Keratinocyte (primary cell): ENCODE measurements around the gene LIN28A. TPM values are rescaled to one million over a fixed set of nuclear protein-coding genes. Genes with fewer than 3 reads are reported as not detected.

Experiments used
- DNase-seq: peaks from one replicate; pipeline ENCODE4 v3.0.0-alpha.2; 2011; ENCODE audit warnings: low read depth, missing footprints, low spot score
- FAIRE-seq: peaks from 2 replicates; lab custom pipeline; 2011; peaks lifted over from hg19 to GRCh38; lab: Jason Lieb, UNC
- H2AFZ ChIP-seq: 2 replicates; pipeline ENCODE4 v1.6.0; 2012; ENCODE audit warnings: low read length, control low read depth, inconsistent platforms; ENCODE audit not compliant: control insufficient read depth
- H3K27ac ChIP-seq: 2 replicates; pipeline ENCODE4 v1.5.1; 2011; ENCODE audit warnings: low read length; ENCODE audit not compliant: control insufficient read depth, insufficient read depth
- H3K27me3 ChIP-seq: 3 replicates; pipeline ENCODE4 v1.6.0; 2011; ENCODE audit warnings: low read length; ENCODE audit not compliant: control insufficient read depth, insufficient read depth; ENCODE audit errors: extremely low read depth
- H3K36me3 ChIP-seq, 2 experiments: 2 replicates in 1 of 2; 3 replicates in 1 of 2; pipeline ENCODE4 v1.5.1; 2011; ENCODE audit warnings: low read length in 2 of 2, mild to moderate bottlenecking in 1 of 2; ENCODE audit not compliant: control insufficient read depth in 2 of 2, insufficient read depth in 2 of 2; ENCODE audit errors: extremely low read depth in 1 of 2
- H3K4me1 ChIP-seq: 3 replicates; pipeline ENCODE4 v1.5.1; 2011; ENCODE audit warnings: low read length; ENCODE audit not compliant: control insufficient read depth, insufficient read depth; ENCODE audit errors: extremely low read depth
- H3K4me2 ChIP-seq: 3 replicates; pipeline ENCODE4 v1.6.0; 2011; ENCODE audit warnings: low read depth, low read length; ENCODE audit not compliant: control insufficient read depth, insufficient read depth; ENCODE audit errors: extremely low read depth
- H3K4me3 ChIP-seq, 3 experiments: fragments of 200-600 bp in 1 of 3; sonication (generic) in 1 of 3; 2 replicates in 2 of 3; 3 replicates in 1 of 3; pipeline ENCODE4 v1.5.1; 2011 to 2016; ENCODE audit warnings: low read length in 3 of 3, mild to moderate bottlenecking in 3 of 3, control low read depth in 2 of 3, inconsistent platforms in 1 of 3, low read depth in 1 of 3, mixed read lengths in 1 of 3, mixed run types in 1 of 3, moderate library complexity in 1 of 3; ENCODE audit not compliant: control insufficient read depth in 2 of 3, insufficient read depth in 2 of 3; ENCODE audit errors: extremely low read depth in 1 of 3
- H3K79me2 ChIP-seq: 2 replicates; pipeline ENCODE4 v1.6.0; 2012; ENCODE audit warnings: low read length; ENCODE audit not compliant: control insufficient read depth, insufficient read depth
- H3K9ac ChIP-seq: 3 replicates; pipeline ENCODE4 v1.6.0; 2011; ENCODE audit warnings: low read length; ENCODE audit not compliant: control insufficient read depth, insufficient read depth; ENCODE audit errors: extremely low read depth
- H3K9me1 ChIP-seq: 3 replicates; pipeline ENCODE4 v1.6.0; 2011; ENCODE audit warnings: low read length; ENCODE audit not compliant: control insufficient read depth, insufficient read depth; ENCODE audit errors: extremely low read depth
- H3K9me3 ChIP-seq: 2 replicates; pipeline ENCODE4 v1.5.1; 2012; ENCODE audit warnings: low read depth, low read length; ENCODE audit not compliant: control insufficient read depth
- H4K20me1 ChIP-seq: 3 replicates; pipeline ENCODE4 v1.6.0; 2011; ENCODE audit warnings: low read length; ENCODE audit not compliant: control insufficient read depth, insufficient read depth; ENCODE audit errors: extremely low read depth
- EZH2 ChIP-seq: IDR thresholded peaks from one replicate; pipeline ENCODE4 v1.6.1; 2012; ENCODE audit warnings: inconsistent platforms, mild to moderate bottlenecking, low read length, moderate library complexity
- dilution Hi-C: fragments of 300-500 bp; cut with MboI; formaldehyde crosslinking; loops from one replicate; pipeline ENCODE4 v1.7.0; 2020; ENCODE audit warnings: low sequenced_read_pairs; ENCODE audit not compliant: extremely low pct_ligation_motif_present
- polyA plus RNA-seq, 5 experiments: library from polyadenylated mRNA; depleted of rRNA in 3 of 5; stranded (reverse) in 3 of 5; stranded (forward) in 1 of 5; unstranded in 1 of 5; fragments of >200 nt; gene quantifications; 1 replicate in 1 of 5; 2 replicates in 3 of 5; 3 replicates in 1 of 5; pipeline versions ENCODE4 v1.2.1 to v1.2.3, GENCODE V29; 2011 to 2012; ENCODE audit warnings: missing spikeins in 2 of 5, low read depth in 1 of 5, low replicate concordance in 1 of 5
- TF ChIP-seq, protein P1 (sequence below), 3 experiments: IDR thresholded peaks in 1 of 3; conservative IDR thresholded peaks in 1 of 3; optimal IDR thresholded peaks in 1 of 3; 2 replicates in 2 of 3; 3 replicates in 1 of 3; pipeline versions ENCODE3 to v1.5.1; 2011; ENCODE audit warnings: low read length in 3 of 3, mild to moderate bottlenecking in 3 of 3, moderate library complexity in 2 of 3, control low read depth in 1 of 3, inconsistent platforms in 1 of 3; ENCODE audit not compliant: insufficient read depth in 2 of 3; ENCODE audit errors: extremely low read depth in 1 of 3

LIN28A gene
- polyA plus RNA-seq, 1 donor (not counting 4 experiments of a cell fraction or from before 2014, with no cell fraction given) = not detected

DNA sequence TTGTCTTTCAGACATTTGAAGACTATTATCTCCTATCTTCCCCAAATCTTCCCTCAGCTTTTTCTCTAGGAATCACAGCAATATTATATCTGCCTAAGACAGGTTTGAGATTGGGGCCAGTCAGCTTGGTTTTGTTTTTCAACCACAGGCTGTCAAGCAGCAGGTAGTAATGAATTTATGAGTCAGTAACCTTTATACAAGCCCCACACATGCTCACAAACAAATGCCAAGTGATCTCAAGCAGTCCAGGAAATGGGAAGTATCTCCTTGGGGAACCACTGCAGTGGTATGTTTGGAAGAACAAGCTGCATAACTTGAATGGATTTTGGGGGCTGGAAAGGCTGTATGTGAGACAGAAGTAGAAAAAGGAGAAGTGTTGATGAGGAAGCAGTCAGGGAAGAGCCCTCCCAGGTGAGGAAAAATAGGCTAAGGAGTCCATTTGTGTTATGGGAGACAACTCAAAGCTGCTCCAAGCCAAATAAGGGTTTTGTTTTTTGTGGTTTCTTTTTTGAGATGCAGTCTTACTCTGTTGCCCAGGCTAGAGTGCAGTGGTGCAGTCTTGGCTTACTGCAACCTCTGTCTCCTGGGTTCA is 23.6 kb downstream of the LIN28A start:
- Histone ChIP-seq H3K79me2 (peaks cover 9% of the 10 kb centered on the region), H3K4me1 (peaks cover 20% of the 10 kb centered on the region), H3K4me2 (no peak overlapping the region), H2AFZ (no peak overlapping the region), H3K9me1 (no peaks in the 10 kb centered on the region), H3K9me3 (no peaks in the 10 kb centered on the region), H3K27me3 (no peaks in the 10 kb centered on the region), H3K9ac (no peak overlapping the region), H3K36me3 (peaks cover 11 to 26% of the 10 kb centered on the region in 2 experiments), H3K27ac (no peak overlapping the region), H4K20me1 (no peaks in the 10 kb centered on the region), H3K4me3 (no peak overlapping the region)
- no peak for DNase-seq
- dilution Hi-C loops = no loop called here
- TF ChIP-seq, protein P1, sequence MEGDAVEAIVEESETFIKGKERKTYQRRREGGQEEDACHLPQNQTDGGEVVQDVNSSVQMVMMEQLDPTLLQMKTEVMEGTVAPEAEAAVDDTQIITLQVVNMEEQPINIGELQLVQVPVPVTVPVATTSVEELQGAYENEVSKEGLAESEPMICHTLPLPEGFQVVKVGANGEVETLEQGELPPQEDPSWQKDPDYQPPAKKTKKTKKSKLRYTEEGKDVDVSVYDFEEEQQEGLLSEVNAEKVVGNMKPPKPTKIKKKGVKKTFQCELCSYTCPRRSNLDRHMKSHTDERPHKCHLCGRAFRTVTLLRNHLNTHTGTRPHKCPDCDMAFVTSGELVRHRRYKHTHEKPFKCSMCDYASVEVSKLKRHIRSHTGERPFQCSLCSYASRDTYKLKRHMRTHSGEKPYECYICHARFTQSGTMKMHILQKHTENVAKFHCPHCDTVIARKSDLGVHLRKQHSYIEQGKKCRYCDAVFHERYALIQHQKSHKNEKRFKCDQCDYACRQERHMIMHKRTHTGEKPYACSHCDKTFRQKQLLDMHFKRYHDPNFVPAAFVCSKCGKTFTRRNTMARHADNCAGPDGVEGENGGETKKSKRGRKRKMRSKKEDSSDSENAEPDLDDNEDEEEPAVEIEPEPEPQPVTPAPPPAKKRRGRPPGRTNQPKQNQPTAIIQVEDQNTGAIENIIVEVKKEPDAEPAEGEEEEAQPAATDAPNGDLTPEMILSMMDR (optimal IDR thresholded peaks at IDR 0.05 in 1 of 3, IDR thresholded peaks at IDR 0.05 in 1 of 3, conservative IDR thresholded peaks at IDR 0.05 in 1 of 3; ENCODE audit: extremely low read depth in 1 of 3, insufficient read depth in 2 of 3, low read length in 3 of 3) = no peak
- TF ChIP-seq EZH2 = no peak
- no peak for FAIRE-seq

- DNase-seq = no peak
- Histone ChIP-seq H3K27me3 (no peaks in the 10 kb centered on the region), H3K9me3 (no peaks in the 10 kb centered on the region), H3K4me2 (no peak overlapping the region), H3K27ac (no peak overlapping the region), H3K9me1 (no peaks in the 10 kb centered on the region), H3K36me3 (peaks cover 24 to 45% of the 10 kb centered on the region in 2 experiments), H4K20me1 (no peaks in the 10 kb centered on the region), H2AFZ (no peak overlapping the region), H3K4me1 (peaks cover 10% of the 10 kb centered on the region), H3K79me2 (peaks cover 6% of the 10 kb centered on the region), H3K4me3 (no peak overlapping the region), H3K9ac (no peak overlapping the region)
- TF ChIP-seq, protein P1 (optimal IDR thresholded peaks at IDR 0.05 in 1 of 3, IDR thresholded peaks at IDR 0.05 in 1 of 3, conservative IDR thresholded peaks at IDR 0.05 in 1 of 3; ENCODE audit: extremely low read depth in 1 of 3, insufficient read depth in 2 of 3, low read length in 3 of 3) = no peak
- no peak for TF ChIP-seq EZH2
- dilution Hi-C loops = no loop called here
- FAIRE-seq = no peak
These were observed 27.4 kb downstream of the LIN28A start for GRCh38 chr1:26438041-26438440.
